SJCRH30 (cell line): Measurements from ENCODE around the gene GFM1. TPM values are rescaled to one million over a fixed set of nuclear protein-coding genes. Genes with fewer than 3 reads are reported as not detected.
A peak's percentile ranks its signal among the peaks of the same experiment; 100 is the strongest.

ENCODE experiments used
- DNase-seq, 2 experiments: peaks; one replicate each; pipeline ENCODE4 v3.0.0-alpha.2; 2015 to 2020
- H3K27ac ChIP-seq: fragments of 250-450 bp; sonication (Bioruptor Pico); 2 replicates; pipeline ENCODE4 v1.5.1; 2020; ENCODE audit warnings: mild to moderate bottlenecking, moderate library complexity
- H3K27me3 ChIP-seq: fragments of 250-450 bp; sonication (Bioruptor Pico); 2 replicates; pipeline ENCODE4 v1.5.1; 2020; ENCODE audit warnings: mild to moderate bottlenecking, moderate library complexity
- H3K36me3 ChIP-seq: fragments of 250-450 bp; sonication (Bioruptor Pico); 2 replicates; pipeline ENCODE4 v1.5.1; 2020; ENCODE audit warnings: mild to moderate bottlenecking, moderate library complexity
- H3K4me1 ChIP-seq: fragments of 250-450 bp; sonication (Bioruptor Pico); 2 replicates; pipeline ENCODE4 v1.5.1; 2020; ENCODE audit warnings: mild to moderate bottlenecking, moderate library complexity
- H3K4me3 ChIP-seq: fragments of 250-450 bp; sonication (Bioruptor Pico); 2 replicates; pipeline ENCODE4 v1.5.1; 2020; ENCODE audit warnings: mild to moderate bottlenecking, moderate library complexity
- H3K9me3 ChIP-seq: fragments of 250-450 bp; sonication (Bioruptor Pico); replicated peaks from 2 replicates; pipeline ENCODE4 v1.5.1; 2020; ENCODE audit warnings: mild to moderate bottlenecking, moderate library complexity
- total RNA-seq: library from RNA; depleted of rRNA; stranded (reverse); fragments of >200 nt; shearing (Covaris generic); gene quantifications from 2 replicates; pipeline ENCODE4 v1.2.3, GENCODE V29; 2014

Gene GFM1
- total RNA-seq, 1 experiment from 2014 or later = 48.1 TPM

DNA sequence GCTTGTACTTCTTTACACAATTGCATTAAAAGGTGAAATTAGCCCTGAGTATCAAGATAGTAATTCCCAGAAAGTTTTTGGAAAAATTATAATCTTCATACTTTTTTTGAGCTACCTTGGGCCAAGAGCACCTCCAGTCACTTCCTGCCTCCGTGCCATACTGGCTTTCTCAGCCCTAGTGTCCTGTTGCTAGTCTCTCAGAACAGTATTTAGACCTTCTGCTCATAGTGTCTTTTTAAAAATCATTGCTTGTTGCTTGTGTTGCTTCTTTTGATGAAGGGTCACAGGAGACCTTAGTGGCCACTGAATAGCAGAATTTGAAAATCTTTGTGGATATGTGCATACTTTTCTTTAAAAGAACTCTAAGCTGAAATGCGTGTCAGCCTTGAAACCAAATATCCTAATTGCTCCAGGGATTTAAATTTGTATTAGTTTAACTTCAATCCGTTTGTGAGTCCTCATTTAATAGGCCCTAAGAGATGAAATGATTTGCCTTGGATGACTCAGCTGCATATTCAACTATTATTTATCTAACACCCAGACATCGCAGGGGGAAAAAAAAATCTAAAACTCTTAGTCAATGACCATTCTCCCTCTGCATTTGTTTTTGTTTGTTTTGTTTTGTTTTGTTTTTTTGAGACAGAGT lies 57.2 kb downstream of the GFM1 start:
- Histone ChIP-seq H3K36me3 (peaks cover 4% of the 10 kb centered on the region; the same call in 1 of the 2 replicates), H3K4me3 (no peak overlapping the region), H3K9me3 (no peaks in the 10 kb centered on the region), H3K27me3 (no peaks in the 10 kb centered on the region), H3K4me1 (no peaks in the 10 kb centered on the region), H3K27ac (no peak overlapping the region)
- no peak for DNase-seq

- Histone ChIP-seq H3K36me3 (peaks cover 5% of the 10 kb centered on the region), H3K27ac (no peak overlapping the region), H3K4me3 (no peak overlapping the region), H3K27me3 (no peaks in the 10 kb centered on the region), H3K9me3 (no peaks in the 10 kb centered on the region), H3K4me1 (no peaks in the 10 kb centered on the region)
- DNase-seq = no peak
Observed at GRCh38 chr3:158702815-158703481, 58.6 kb downstream of the GFM1 start.

DNA sequence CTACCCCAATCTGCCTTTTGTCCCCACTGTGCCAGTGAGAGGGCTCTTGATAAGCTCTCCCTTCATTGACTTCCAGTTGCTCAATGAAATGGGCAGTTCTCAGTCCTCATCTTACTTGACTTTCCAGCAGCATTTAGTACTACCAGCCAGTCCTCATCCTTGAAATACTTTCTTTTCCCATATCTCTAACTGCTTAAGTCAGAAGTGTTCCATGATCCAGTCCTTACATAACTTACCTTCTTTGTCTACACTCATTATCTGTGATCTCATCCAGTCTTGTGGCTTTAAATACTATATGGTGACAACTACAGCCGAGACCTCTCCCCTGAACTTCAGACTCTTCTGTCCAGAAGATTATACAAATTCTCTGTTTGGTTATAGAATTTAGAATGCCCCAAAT lies 59.2 kb downstream of the GFM1 start:
- no peak for DNase-seq
- H3K9me3 ChIP-seq = no peaks in the 10 kb centered on the region
- H3K4me3 ChIP-seq = no peak overlapping the region
- H3K27me3 ChIP-seq = no peaks in the 10 kb centered on the region
- peaks cover 8% of the 10 kb centered on the region; the same call in 1 of the 2 replicates for H3K36me3 ChIP-seq
- no peaks in the 10 kb centered on the region for H3K4me1 ChIP-seq
- no peak overlapping the region for H3K27ac ChIP-seq

- peak; percentile 24 to 38 for DNase-seq
- no peak overlapping the region for H3K4me3 ChIP-seq
- H3K36me3 ChIP-seq = peaks cover 21% of the 10 kb centered on the region
- no peaks in the 10 kb centered on the region for H3K9me3 ChIP-seq
- H3K27me3 ChIP-seq = no peaks in the 10 kb centered on the region
- H3K27ac ChIP-seq = no peak overlapping the region
- no peaks in the 10 kb centered on the region for H3K4me1 ChIP-seq
Observed at GRCh38 chr3:158709666-158710083, 65.3 kb downstream of the GFM1 start.

- DNase-seq = no peak
- H3K27ac ChIP-seq = no peak overlapping the region
- no peaks in the 10 kb centered on the region for H3K27me3 ChIP-seq
- H3K9me3 ChIP-seq = no peaks in the 10 kb centered on the region
- H3K36me3 ChIP-seq = peaks cover 21% of the 10 kb centered on the region
- no peaks in the 10 kb centered on the region for H3K4me1 ChIP-seq
- H3K4me3 ChIP-seq = no peak overlapping the region
Observed at GRCh38 chr3:158710601-158711000, 66.3 kb downstream of the GFM1 start.

DNA sequence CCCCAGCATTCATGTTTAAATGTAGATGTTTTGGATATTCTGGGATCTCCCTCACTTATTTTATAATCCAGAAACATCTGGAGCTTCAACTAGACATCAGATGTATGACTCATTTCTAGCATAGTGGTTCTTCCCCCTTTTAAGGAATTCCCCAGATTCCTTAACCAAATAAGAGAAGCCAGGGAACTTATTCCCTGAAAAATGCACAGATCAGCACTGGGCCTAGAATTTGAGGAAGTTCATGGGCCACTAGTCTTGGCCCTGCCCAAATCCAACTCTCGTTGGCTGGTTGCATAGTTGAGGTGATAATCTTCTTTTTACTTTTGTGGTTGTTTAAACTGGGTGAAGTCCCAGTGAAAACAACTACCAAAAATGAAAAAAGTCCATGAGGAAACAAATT lies 67.6 kb downstream of the GFM1 start:
- no peaks in the 10 kb centered on the region for H3K9me3 ChIP-seq
- peaks cover 21% of the 10 kb centered on the region for H3K36me3 ChIP-seq
- no peaks in the 10 kb centered on the region for H3K27me3 ChIP-seq
- no peak overlapping the region for H3K27ac ChIP-seq
- no peak overlapping the region for H3K4me3 ChIP-seq
- H3K4me1 ChIP-seq = no peaks in the 10 kb centered on the region
- no peak for DNase-seq

GRCh38 chr3:158712443-158712842 lies 68.1 kb downstream of the GFM1 start:
- DNase-seq = no peak

GRCh38 chr3:158713094-158713499 lies 68.8 kb downstream of the GFM1 start:
- Histone ChIP-seq H3K4me1 (peaks cover under 1% of the 10 kb centered on the region), H3K27ac (no peak overlapping the region), H3K36me3 (peaks cover 16% of the 10 kb centered on the region), H3K4me3 (no peak overlapping the region), H3K27me3 (no peaks in the 10 kb centered on the region), H3K9me3 (no peaks in the 10 kb centered on the region)
- DNase-seq = no peak

More at GRCh38 chr3:158712443-158712842, 68.1 kb downstream of the GFM1 start:
- H3K9me3 ChIP-seq = no peaks in the 10 kb centered on the region
- no peak overlapping the region for H3K27ac ChIP-seq
- H3K27me3 ChIP-seq = no peaks in the 10 kb centered on the region
- H3K36me3 ChIP-seq = peaks cover 21% of the 10 kb centered on the region
- no peaks in the 10 kb centered on the region for H3K4me1 ChIP-seq
- H3K4me3 ChIP-seq = no peak overlapping the region

DNA sequence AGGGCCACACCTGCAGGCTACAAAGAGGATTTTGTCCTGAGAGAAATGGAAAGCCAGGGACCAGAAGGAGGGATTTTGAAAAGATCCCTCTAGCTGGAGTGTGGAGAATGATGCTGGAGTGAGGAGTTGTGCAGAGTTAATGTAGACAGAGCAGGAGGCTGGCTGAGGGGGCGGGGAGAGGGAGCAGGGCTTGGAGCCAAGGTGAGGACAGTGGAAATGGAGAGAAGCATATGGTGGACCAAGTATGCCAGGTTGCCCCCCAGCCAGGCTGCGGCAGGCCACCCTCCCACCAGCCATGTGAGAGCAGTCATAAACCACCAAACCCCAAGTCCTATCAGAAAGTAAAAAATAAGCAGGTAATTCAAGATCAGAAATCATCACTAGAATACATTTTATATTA lies 73.2 kb downstream of the GFM1 start:
- H3K27me3 ChIP-seq = no peaks in the 10 kb centered on the region
- no peak overlapping the region for H3K27ac ChIP-seq
- DNase-seq = no peak
- no peak overlapping the region for H3K4me3 ChIP-seq
- peaks cover 5% of the 10 kb centered on the region for H3K4me1 ChIP-seq
- no peaks in the 10 kb centered on the region for H3K9me3 ChIP-seq
- H3K36me3 ChIP-seq = peaks cover 2% of the 10 kb centered on the region; the same call in 1 of the 2 replicates

- no peaks in the 10 kb centered on the region for H3K27me3 ChIP-seq
- peak; percentile 32 to 34 for DNase-seq
- H3K4me3 ChIP-seq = no peak overlapping the region
- H3K27ac ChIP-seq = no peak overlapping the region
- H3K4me1 ChIP-seq = peaks cover 5% of the 10 kb centered on the region
- no peaks in the 10 kb centered on the region for H3K9me3 ChIP-seq
- H3K36me3 ChIP-seq = no peaks in the 10 kb centered on the region
Observed at GRCh38 chr3:158718490-158719170, 74.3 kb downstream of the GFM1 start.

DNA sequence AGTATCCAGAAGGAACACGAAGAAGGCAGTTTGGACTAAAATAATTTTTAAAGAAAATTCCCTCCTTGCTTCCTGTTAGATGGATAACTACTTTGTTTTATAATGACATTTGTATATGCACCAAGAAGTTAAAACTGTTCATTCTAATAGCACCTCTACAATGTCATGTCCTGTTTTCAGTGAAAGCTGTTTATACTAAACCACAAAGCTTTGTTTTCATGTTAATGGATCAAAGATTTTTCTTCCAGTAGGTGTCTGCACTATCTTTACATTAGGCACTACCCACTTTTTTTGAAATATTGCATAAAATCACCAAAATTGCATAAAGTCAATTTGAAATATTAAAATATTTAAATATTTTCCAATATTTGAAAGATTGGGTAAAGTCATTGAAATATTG lies 77.8 kb downstream of the GFM1 start:
- no peak overlapping the region for H3K27ac ChIP-seq
- no peak for DNase-seq
- H3K4me3 ChIP-seq = no peak overlapping the region
- no peaks in the 10 kb centered on the region for H3K36me3 ChIP-seq
- H3K4me1 ChIP-seq = peaks cover 7% of the 10 kb centered on the region
- no peaks in the 10 kb centered on the region for H3K9me3 ChIP-seq
- no peaks in the 10 kb centered on the region for H3K27me3 ChIP-seq

GRCh38 chr3:158723991-158724390 lies 79.7 kb downstream of the GFM1 start:
- Histone ChIP-seq H3K27ac (no peak overlapping the region), H3K27me3 (no peaks in the 10 kb centered on the region), H3K4me3 (no peak overlapping the region), H3K36me3 (no peaks in the 10 kb centered on the region), H3K4me1 (peaks cover 2% of the 10 kb centered on the region; the same call in 1 of the 2 replicates), H3K9me3 (no peaks in the 10 kb centered on the region)
- no peak for DNase-seq

DNA sequence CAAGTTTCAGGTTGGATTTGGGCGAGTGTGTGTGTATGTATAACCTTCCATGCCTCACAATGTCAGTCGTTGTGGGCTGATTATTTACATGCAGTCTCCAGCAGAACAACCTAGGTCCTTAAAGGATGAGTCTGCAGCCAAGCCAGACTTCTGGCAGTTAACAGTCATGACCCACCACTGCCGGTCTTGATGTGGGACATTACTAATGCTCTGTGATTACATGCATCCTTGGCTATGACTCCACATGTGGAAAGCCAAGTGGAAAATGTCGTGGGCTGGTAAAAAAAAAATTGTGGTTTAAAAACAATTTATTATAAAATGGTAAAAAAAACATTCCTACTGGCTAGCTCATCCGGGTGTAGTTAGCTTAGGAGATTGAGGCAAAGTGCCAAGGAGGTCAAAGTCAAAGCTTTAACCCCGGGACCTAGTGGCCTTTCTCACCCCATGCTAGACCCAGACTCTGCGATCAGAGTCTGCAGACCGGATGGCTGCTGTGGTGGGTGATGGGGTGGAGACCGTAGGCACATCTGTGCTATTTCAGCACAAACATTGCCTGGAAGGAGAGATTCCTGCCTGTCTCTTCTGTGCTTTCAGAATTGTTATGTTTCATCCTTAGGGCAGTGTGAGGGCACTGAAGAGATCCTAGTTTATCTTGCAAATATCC lies 81.2 kb downstream of the GFM1 start:
- peak; percentile 15 to 18 for DNase-seq
- H3K4me3 ChIP-seq = no peak overlapping the region
- H3K9me3 ChIP-seq = no peaks in the 10 kb centered on the region
- no peaks in the 10 kb centered on the region for H3K36me3 ChIP-seq
- H3K4me1 ChIP-seq = peaks cover 2% of the 10 kb centered on the region; the same call in 1 of the 2 replicates
- H3K27ac ChIP-seq = no peak overlapping the region
- H3K27me3 ChIP-seq = no peaks in the 10 kb centered on the region

DNA sequence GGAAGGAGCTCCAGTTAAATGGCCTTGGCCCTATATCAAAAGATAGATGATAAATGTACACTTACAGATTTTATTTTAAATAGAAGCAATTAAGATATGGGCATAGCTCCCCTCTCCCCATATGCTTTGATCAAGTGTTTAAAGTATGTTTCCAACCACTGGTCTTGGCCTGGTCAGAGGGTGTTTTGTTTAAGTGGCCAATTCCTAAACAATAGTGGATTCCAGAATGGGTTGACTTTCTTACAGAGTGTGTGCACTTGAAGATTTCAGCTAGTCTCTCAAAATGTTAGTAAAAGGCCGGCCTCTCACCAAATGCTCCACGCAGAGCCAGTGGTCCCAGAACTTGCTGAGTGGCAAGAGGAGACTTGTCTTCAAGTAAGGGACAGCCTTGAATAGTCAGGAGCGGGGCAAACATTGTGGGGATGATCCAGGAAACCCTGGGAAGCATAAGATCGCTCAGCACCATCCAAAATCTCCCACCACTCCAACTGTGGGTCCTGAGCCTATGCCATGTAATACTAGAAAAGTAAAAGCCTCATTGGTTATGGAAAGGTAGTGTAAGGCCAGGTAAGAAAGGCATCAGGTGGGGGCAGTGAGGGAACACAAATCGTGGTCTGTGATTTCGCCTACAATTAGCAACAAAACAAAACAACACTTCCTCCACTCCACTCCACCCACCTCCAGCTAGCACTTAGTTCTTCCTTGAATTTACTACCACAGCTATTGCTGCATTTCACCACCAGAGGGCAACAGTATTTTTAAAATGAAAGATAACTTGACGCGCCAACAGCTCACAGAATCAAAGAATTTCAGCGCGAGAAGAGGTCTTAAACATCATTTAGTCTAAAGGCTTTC lies 83.1 kb downstream of the GFM1 start:
- no peak overlapping the region for H3K4me3 ChIP-seq
- H3K36me3 ChIP-seq = no peaks in the 10 kb centered on the region
- no peaks in the 10 kb centered on the region for H3K27me3 ChIP-seq
- no peak overlapping the region for H3K27ac ChIP-seq
- peak; percentile 28 to 68 for DNase-seq
- H3K4me1 ChIP-seq = peaks cover 2% of the 10 kb centered on the region; the same call in 1 of the 2 replicates
- H3K9me3 ChIP-seq = no peaks in the 10 kb centered on the region
